SK-N-SH (cell line): Measurements from ENCODE around the gene RFX3.

Source experiments
- CHD2 ChIP-seq: fragments of 150-350 bp; IDR thresholded peaks from 2 replicates; pipeline ENCODE4 v1.6.1; 2018; ENCODE audit warnings: low read length; ENCODE audit not compliant: partially characterized antibody
- EZH2phosphoT487 ChIP-seq: fragments of 200-600 bp; sonication (generic); IDR thresholded peaks from 2 replicates; pipeline ENCODE4 v1.6.1; 2017; ENCODE audit warnings: low read depth, mixed run types, mild to moderate bottlenecking, antibody characterized with exemption, moderate library complexity, borderline replicate concordance
- NFIC ChIP-seq: IDR thresholded peaks from 2 replicates; pipeline ENCODE4 v1.4.0; 2012; ENCODE audit warnings: borderline replicate concordance
- POLR2AphosphoS5 ChIP-seq: IDR thresholded peaks from 2 replicates; pipeline ENCODE4 v1.6.1; 2012; ENCODE audit warnings: low read depth, low read length
- TF ChIP-seq, protein P1 (sequence below): fragments of 200-600 bp; sonication (generic); IDR thresholded peaks from 2 replicates; pipeline ENCODE4 v1.6.1; 2017; ENCODE audit warnings: antibody characterized with exemption, mild to moderate bottlenecking, moderate library complexity
- TF ChIP-seq, protein P2 (sequence below): IDR thresholded peaks from 2 replicates; pipeline ENCODE4 v1.4.0; 2012; ENCODE audit warnings: low read depth
- TF ChIP-seq, protein P3 (sequence below): IDR thresholded peaks from 2 replicates; pipeline ENCODE4 v1.6.1; 2012; ENCODE audit warnings: mild to moderate bottlenecking, low read depth, low read length, moderate library complexity
- TF ChIP-seq, protein P4 (sequence below): fragments of 150-350 bp; IDR thresholded peaks from 2 replicates; pipeline ENCODE4 v1.6.1; 2017; ENCODE audit warnings: antibody characterized with exemption, low read length, low read depth, borderline replicate concordance

DNA sequence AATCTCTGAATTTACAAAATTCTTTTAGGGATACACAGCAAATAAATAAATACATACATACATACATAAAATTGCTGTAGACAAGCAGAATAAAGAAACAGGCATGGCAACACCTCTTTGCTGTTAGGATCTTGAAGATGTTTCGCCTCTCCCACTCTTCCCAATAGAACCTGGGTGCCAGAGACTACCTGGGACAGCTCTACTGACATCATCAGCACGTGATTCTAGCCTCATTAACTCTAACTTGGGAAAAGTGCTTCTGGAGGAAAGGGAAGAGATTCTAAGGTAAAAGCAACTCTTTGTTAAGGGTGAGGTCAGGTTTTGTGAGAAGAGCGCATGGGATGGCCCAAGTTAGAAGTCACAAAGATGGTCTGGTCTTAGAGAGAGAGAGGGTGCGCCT, 339.1 kb downstream of the RFX3 start:
- TF ChIP-seq, protein P1, sequence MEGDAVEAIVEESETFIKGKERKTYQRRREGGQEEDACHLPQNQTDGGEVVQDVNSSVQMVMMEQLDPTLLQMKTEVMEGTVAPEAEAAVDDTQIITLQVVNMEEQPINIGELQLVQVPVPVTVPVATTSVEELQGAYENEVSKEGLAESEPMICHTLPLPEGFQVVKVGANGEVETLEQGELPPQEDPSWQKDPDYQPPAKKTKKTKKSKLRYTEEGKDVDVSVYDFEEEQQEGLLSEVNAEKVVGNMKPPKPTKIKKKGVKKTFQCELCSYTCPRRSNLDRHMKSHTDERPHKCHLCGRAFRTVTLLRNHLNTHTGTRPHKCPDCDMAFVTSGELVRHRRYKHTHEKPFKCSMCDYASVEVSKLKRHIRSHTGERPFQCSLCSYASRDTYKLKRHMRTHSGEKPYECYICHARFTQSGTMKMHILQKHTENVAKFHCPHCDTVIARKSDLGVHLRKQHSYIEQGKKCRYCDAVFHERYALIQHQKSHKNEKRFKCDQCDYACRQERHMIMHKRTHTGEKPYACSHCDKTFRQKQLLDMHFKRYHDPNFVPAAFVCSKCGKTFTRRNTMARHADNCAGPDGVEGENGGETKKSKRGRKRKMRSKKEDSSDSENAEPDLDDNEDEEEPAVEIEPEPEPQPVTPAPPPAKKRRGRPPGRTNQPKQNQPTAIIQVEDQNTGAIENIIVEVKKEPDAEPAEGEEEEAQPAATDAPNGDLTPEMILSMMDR, result no peak
- TF ChIP-seq POLR2AphosphoS5 (no peak), EZH2phosphoT487 (no peak), CHD2 (no peak), NFIC (no peak)
- TF ChIP-seq, protein P2, sequence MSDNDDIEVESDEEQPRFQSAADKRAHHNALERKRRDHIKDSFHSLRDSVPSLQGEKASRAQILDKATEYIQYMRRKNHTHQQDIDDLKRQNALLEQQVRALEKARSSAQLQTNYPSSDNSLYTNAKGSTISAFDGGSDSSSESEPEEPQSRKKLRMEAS, result no peak
- TF ChIP-seq, protein P3, sequence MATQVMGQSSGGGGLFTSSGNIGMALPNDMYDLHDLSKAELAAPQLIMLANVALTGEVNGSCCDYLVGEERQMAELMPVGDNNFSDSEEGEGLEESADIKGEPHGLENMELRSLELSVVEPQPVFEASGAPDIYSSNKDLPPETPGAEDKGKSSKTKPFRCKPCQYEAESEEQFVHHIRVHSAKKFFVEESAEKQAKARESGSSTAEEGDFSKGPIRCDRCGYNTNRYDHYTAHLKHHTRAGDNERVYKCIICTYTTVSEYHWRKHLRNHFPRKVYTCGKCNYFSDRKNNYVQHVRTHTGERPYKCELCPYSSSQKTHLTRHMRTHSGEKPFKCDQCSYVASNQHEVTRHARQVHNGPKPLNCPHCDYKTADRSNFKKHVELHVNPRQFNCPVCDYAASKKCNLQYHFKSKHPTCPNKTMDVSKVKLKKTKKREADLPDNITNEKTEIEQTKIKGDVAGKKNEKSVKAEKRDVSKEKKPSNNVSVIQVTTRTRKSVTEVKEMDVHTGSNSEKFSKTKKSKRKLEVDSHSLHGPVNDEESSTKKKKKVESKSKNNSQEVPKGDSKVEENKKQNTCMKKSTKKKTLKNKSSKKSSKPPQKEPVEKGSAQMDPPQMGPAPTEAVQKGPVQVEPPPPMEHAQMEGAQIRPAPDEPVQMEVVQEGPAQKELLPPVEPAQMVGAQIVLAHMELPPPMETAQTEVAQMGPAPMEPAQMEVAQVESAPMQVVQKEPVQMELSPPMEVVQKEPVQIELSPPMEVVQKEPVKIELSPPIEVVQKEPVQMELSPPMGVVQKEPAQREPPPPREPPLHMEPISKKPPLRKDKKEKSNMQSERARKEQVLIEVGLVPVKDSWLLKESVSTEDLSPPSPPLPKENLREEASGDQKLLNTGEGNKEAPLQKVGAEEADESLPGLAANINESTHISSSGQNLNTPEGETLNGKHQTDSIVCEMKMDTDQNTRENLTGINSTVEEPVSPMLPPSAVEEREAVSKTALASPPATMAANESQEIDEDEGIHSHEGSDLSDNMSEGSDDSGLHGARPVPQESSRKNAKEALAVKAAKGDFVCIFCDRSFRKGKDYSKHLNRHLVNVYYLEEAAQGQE, result no peak
- TF ChIP-seq, protein P4, sequence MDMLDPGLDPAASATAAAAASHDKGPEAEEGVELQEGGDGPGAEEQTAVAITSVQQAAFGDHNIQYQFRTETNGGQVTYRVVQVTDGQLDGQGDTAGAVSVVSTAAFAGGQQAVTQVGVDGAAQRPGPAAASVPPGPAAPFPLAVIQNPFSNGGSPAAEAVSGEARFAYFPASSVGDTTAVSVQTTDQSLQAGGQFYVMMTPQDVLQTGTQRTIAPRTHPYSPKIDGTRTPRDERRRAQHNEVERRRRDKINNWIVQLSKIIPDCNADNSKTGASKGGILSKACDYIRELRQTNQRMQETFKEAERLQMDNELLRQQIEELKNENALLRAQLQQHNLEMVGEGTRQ, result no peak
